ENCODE data around the gene DMD. TPM values are rescaled to one million over a fixed set of nuclear protein-coding genes. Genes with fewer than 3 reads are reported as not detected.

Gene DMD
- total and polyA plus RNA-seq, 4 donors = 3.9 to 73.8 (median 11.2) TPM

DNA sequence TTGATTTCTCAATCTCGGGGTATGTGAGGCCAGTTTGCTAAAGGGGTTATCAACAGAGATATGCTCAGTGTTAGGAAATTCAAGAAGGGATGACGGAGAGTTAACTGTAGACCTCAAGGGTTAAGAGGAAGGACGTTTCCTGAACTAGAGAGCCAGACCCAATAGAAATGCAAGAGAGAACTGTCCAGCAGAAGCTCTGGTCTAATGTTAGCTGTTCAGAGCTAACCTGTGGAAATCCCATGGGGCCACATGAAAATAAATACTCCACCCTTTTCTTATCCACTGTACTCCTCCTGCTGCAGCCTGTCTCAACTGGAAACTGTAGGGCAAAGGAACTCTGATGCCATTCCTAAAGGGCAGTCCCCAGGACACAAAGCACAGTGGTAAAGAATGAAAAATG lies 274.3 kb downstream of the DMD start:
- no peaks in the 10 kb centered on the region for H3K36me3 ChIP-seq (ENCODE audit: control insufficient read depth in 4 of 4, insufficient read depth in 4 of 4, low read length in 4 of 4)
- peaks cover 0 to 4% (median 0%) of the 10 kb centered on the region in 3 donors for H3K27me3 ChIP-seq (ENCODE audit: control insufficient read depth in 3 of 3, insufficient read depth in 3 of 3, low read length in 2 of 3)
- no peak overlapping the region for H3K27ac ChIP-seq (ENCODE audit: low read depth in 1 of 2, low read length in 1 of 2)
- ATAC-seq (ENCODE audit: insufficient read depth, low FRiP score) (no peak), DNase-seq (no peak)
- H3K4me1 ChIP-seq (ENCODE audit: control insufficient read depth in 5 of 5, insufficient read depth in 5 of 5, low read length in 5 of 5) = no peaks in the 10 kb centered on the region
- H3K4me3 ChIP-seq = no peak overlapping the region
- H3K9me3 ChIP-seq (ENCODE audit: control insufficient read depth in 4 of 4, insufficient read depth in 3 of 4, low read length in 3 of 4) = no peaks in the 10 kb centered on the region
- TF ChIP-seq, protein P1, sequence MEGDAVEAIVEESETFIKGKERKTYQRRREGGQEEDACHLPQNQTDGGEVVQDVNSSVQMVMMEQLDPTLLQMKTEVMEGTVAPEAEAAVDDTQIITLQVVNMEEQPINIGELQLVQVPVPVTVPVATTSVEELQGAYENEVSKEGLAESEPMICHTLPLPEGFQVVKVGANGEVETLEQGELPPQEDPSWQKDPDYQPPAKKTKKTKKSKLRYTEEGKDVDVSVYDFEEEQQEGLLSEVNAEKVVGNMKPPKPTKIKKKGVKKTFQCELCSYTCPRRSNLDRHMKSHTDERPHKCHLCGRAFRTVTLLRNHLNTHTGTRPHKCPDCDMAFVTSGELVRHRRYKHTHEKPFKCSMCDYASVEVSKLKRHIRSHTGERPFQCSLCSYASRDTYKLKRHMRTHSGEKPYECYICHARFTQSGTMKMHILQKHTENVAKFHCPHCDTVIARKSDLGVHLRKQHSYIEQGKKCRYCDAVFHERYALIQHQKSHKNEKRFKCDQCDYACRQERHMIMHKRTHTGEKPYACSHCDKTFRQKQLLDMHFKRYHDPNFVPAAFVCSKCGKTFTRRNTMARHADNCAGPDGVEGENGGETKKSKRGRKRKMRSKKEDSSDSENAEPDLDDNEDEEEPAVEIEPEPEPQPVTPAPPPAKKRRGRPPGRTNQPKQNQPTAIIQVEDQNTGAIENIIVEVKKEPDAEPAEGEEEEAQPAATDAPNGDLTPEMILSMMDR (IDR thresholded peaks at IDR 0.05; ENCODE audit: control extremely low read depth, extremely low read depth) = no peak
- 37 to 52% methylated on average over 3 of the region's 3 CpGs for WGBS, 2 donors
- H3K9ac ChIP-seq (ENCODE audit: insufficient read depth in 1 of 2, low read length in 2 of 2) = no peak overlapping the region

DNA sequence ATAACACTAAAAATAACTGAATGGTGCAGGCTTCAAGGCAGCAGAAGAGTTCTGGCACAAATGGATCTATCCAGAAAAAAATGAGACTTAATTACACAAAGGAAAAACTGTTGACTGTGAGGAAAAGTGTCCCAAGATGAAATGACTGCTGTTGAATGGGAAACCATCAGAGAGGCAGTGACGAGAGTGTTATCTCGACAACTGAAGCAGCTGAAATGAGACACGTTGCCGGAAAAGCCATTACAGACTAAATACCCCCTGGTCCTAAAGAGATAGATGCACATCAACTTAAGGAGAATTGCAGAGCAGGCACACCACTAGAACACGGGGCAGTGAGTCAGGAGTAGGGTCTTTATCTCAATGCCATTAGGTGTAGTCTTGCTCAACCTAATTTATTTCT lies 277.8 kb downstream of the DMD start:
- Histone ChIP-seq H3K27ac (ENCODE audit: low read depth in 1 of 2, low read length in 1 of 2) (no peak overlapping the region), H3K4me1 (ENCODE audit: control insufficient read depth in 5 of 5, insufficient read depth in 5 of 5, low read length in 5 of 5) (no peaks in the 10 kb centered on the region), H3K4me3 (no peak overlapping the region), H3K9ac (ENCODE audit: insufficient read depth in 1 of 2, low read length in 2 of 2) (no peak overlapping the region), H3K36me3 (ENCODE audit: control insufficient read depth in 4 of 4, insufficient read depth in 4 of 4, low read length in 4 of 4) (no peaks in the 10 kb centered on the region), H3K27me3 (ENCODE audit: control insufficient read depth in 3 of 3, insufficient read depth in 3 of 3, low read length in 2 of 3) (peaks cover 0 to 6% (median 0%) of the 10 kb centered on the region in 3 donors), H3K9me3 (ENCODE audit: control insufficient read depth in 4 of 4, insufficient read depth in 3 of 4, low read length in 3 of 4) (no peaks in the 10 kb centered on the region)
- 45 to 69% methylated on average over 5 of the region's 5 CpGs for WGBS, 2 donors
- TF ChIP-seq, protein P1 (IDR thresholded peaks at IDR 0.05; ENCODE audit: control extremely low read depth, extremely low read depth) = no peak
- DNase-seq (no peak), ATAC-seq (ENCODE audit: insufficient read depth, low FRiP score) (no peak)

DNA sequence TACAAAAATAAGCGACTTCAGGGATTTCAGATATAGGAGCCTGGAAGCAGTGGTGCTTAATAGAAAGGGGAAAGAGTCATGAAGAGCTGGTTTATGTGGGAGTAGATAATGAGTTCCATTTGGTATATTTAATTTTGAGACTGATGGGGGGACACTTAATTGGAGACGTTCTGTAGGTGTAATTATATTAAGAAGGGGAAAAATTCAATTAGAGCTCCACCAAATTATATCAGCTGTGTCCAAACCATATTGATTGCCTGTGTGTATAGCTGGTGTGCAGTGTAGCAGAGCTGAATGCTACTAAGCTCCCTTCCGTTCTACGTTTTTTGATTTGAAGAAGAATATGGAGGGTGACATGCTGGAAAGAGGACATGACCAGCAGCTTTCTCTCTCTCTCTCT lies 282.3 kb downstream of the DMD start:
- ATAC-seq (ENCODE audit: insufficient read depth, low FRiP score) (no peak), DNase-seq (no peak)
- no peaks in the 10 kb centered on the region for H3K9me3 ChIP-seq (ENCODE audit: control insufficient read depth in 4 of 4, insufficient read depth in 3 of 4, low read length in 3 of 4)
- peaks cover 0 to 6% (median 0%) of the 10 kb centered on the region in 3 donors for H3K27me3 ChIP-seq (ENCODE audit: control insufficient read depth in 3 of 3, insufficient read depth in 3 of 3, low read length in 2 of 3)
- TF ChIP-seq, protein P1 (IDR thresholded peaks at IDR 0.05; ENCODE audit: control extremely low read depth, extremely low read depth) = no peak
- H3K4me3 ChIP-seq = no peak overlapping the region
- H3K4me1 ChIP-seq (ENCODE audit: control insufficient read depth in 5 of 5, insufficient read depth in 5 of 5, low read length in 5 of 5) = peaks cover 0 to 2% (median 0%) of the 10 kb centered on the region in 5 donors
- H3K36me3 ChIP-seq (ENCODE audit: control insufficient read depth in 4 of 4, insufficient read depth in 4 of 4, low read length in 4 of 4) = no peaks in the 10 kb centered on the region
- no peak overlapping the region for H3K27ac ChIP-seq (ENCODE audit: low read depth in 1 of 2, low read length in 1 of 2)
- H3K9ac ChIP-seq (ENCODE audit: insufficient read depth in 1 of 2, low read length in 2 of 2) = no peak overlapping the region
- 82% methylated on average over 4 of the region's 4 CpGs for WGBS, 2 donors

DNA sequence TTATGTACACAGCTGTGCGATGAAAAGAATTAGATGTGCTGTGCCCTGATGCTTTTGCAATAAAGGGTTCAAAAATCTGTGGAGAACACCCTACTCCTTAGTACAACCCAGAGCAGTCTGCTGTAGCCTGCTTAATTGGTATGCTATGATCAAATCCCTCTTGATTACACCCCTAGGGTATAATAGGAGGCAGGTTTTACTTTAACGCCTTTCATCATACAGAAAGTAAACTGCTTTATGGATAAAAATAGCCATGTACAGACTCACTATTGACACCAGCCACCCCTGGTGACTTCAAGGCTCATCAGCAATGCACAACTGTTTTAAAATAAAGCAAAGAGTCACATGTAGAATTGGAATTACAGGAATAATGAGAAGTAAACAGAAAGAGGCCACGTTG lies 315.3 kb downstream of the DMD start:
- 61 to 79% methylated on average over 3 of the region's 3 CpGs for WGBS, 2 donors
- Histone ChIP-seq H3K36me3 (ENCODE audit: control insufficient read depth in 4 of 4, insufficient read depth in 4 of 4, low read length in 4 of 4) (no peaks in the 10 kb centered on the region), H3K9ac (ENCODE audit: insufficient read depth in 1 of 2, low read length in 2 of 2) (no peak overlapping the region), H3K4me1 (ENCODE audit: control insufficient read depth in 5 of 5, insufficient read depth in 5 of 5, low read length in 5 of 5) (peaks cover 0 to 2% (median 0%) of the 10 kb centered on the region in 5 donors), H3K9me3 (ENCODE audit: control insufficient read depth in 4 of 4, insufficient read depth in 3 of 4, low read length in 3 of 4) (no peaks in the 10 kb centered on the region), H3K27ac (ENCODE audit: low read depth in 1 of 2, low read length in 1 of 2) (no peak overlapping the region), H3K27me3 (ENCODE audit: control insufficient read depth in 3 of 3, insufficient read depth in 3 of 3, low read length in 2 of 3) (peaks cover 0 to 3% (median 0%) of the 10 kb centered on the region in 3 donors), H3K4me3 (no peak overlapping the region)
- DNase-seq (no peak), ATAC-seq (ENCODE audit: insufficient read depth, low FRiP score) (no peak)
- TF ChIP-seq, protein P1 (IDR thresholded peaks at IDR 0.05; ENCODE audit: control extremely low read depth, extremely low read depth) = no peak

Data from lung (tissue), 12 donors.